GM12878 (cell line): ENCODE results near the gene CSTPP1. TPM values are rescaled to one million over a fixed set of nuclear protein-coding genes. Genes with fewer than 3 reads are reported as not detected.

Experiments
- ATAC-seq: fragments of 200-7000 bp; cut with Tn5 transposase; 3 replicates; pipeline ENCODE4 v1.9.1; 2020; ENCODE audit warnings: mild to moderate bottlenecking, moderate library complexity
- BruUV-seq: library from RNA; stranded (reverse); fragments of 400-500 nt; replicated peaks from 2 replicates; lab custom pipeline; 2021; lab: Mats Ljungman, UMichigan
- CTCF ChIA-PET: fragments of 300-600 bp; sonication (Branson Sonifier 250); formaldehyde crosslinking; extraction: SDS; loops from one replicate; lab custom pipeline; 2021; ENCODE audit warnings: inconsistent platforms; lab: Yijun Ruan, JAX
- POLR2A ChIA-PET: fragments of 350-600 bp; formaldehyde crosslinking; extraction: SDS; loops from one replicate; lab custom pipeline; 2021; ENCODE audit warnings: inconsistent platforms; lab: Charles Lee
- RAD21 ChIA-PET: fragments of 300-600 bp; sonication (Branson Sonifier 250); formaldehyde crosslinking; loops from one replicate; lab custom pipeline; 2023; ENCODE audit warnings: antibody characterized with exemption; ENCODE audit not compliant: unreplicated experiment; lab: Charles Lee
- SMC1A ChIA-PET: fragments of 300-600 bp; sonication (Branson Sonifier 250); formaldehyde crosslinking; loops from one replicate; lab custom pipeline; 2023; ENCODE audit not compliant: unreplicated experiment, uncharacterized antibody; lab: Charles Lee
- DNase-seq: peaks from one replicate; pipeline ENCODE4 v3.0.0-alpha.2; 2011; ENCODE audit warnings: low read depth, low spot score
- FAIRE-seq: peaks from 3 replicates; lab custom pipeline; 2011; peaks lifted over from hg19 to GRCh38; lab: Jason Lieb, UNC
- H2AFZ ChIP-seq: 2 replicates; pipeline ENCODE4 v1.6.0; 2011; ENCODE audit warnings: low read depth, low read length, control low read depth; ENCODE audit not compliant: control insufficient read depth
- H3K27ac ChIP-seq: 2 replicates; pipeline ENCODE4 v1.5.1; 2011; ENCODE audit warnings: control low read depth; ENCODE audit not compliant: control insufficient read depth, insufficient read depth
- H3K27me3 ChIP-seq, 2 experiments: replicated peaks in 1 of 2; 2 replicates each; pipeline versions ENCODE4 v1.6.0 to v1.6.1; 2011; ENCODE audit warnings: low read length in 1 of 2; ENCODE audit not compliant: control insufficient read depth in 2 of 2, insufficient read depth in 2 of 2
- H3K36me3 ChIP-seq, 2 experiments: 2 replicates each; pipeline ENCODE4 v1.5.1; 2011; ENCODE audit warnings: low read length in 1 of 2; ENCODE audit not compliant: control insufficient read depth in 2 of 2, insufficient read depth in 2 of 2
- H3K4me1 ChIP-seq: 2 replicates; pipeline ENCODE4 v1.6.1; 2011; ENCODE audit warnings: mild to moderate bottlenecking, low read length, moderate library complexity, mixed read lengths; ENCODE audit not compliant: control insufficient read depth, insufficient read depth
- H3K4me2 ChIP-seq: 2 replicates; pipeline ENCODE4 v1.6.0; 2011; ENCODE audit warnings: control low read depth; ENCODE audit not compliant: control insufficient read depth, insufficient read depth
- H3K4me3 ChIP-seq: fragments of 200-600 bp; sonication (generic); 2 replicates; pipeline ENCODE4 v1.5.1; 2016
- H3K79me2 ChIP-seq: 2 replicates; pipeline ENCODE4 v1.6.0; 2011; ENCODE audit warnings: low read length; ENCODE audit not compliant: control insufficient read depth, insufficient read depth
- H3K9ac ChIP-seq: 2 replicates; pipeline ENCODE4 v1.8.0; 2011; ENCODE audit warnings: low read length, control low read depth, mixed read lengths; ENCODE audit not compliant: control insufficient read depth, insufficient read depth
- H3K9me3 ChIP-seq: replicated peaks from 3 replicates; pipeline ENCODE4 v1.5.1; 2011; ENCODE audit warnings: mild to moderate bottlenecking, low read length; ENCODE audit not compliant: control insufficient read depth, insufficient read depth
- H4K20me1 ChIP-seq: 2 replicates; pipeline ENCODE4 v1.6.0; 2011; ENCODE audit not compliant: control insufficient read depth, insufficient read depth
- ASH2L ChIP-seq: fragments of 300-600, 200-600 bp; sonication (generic); IDR thresholded peaks from 2 replicates; pipeline ENCODE4 v1.6.1; 2017; ENCODE audit warnings: low read depth, mild to moderate bottlenecking, borderline replicate concordance
- ATF7 ChIP-seq: fragments of 450-650 bp; IDR thresholded peaks from 2 replicates; pipeline ENCODE4 v1.6.1; 2016; ENCODE audit warnings: low read depth, mild to moderate bottlenecking
- BHLHE40 ChIP-seq, 2 experiments: fragments of 450-650 bp in 1 of 2; IDR thresholded peaks; 2 replicates each; pipeline ENCODE4 v1.6.1; 2011 to 2017; ENCODE audit warnings: low read depth in 2 of 2, borderline replicate concordance in 1 of 2, improper control_type of control experiment in 1 of 2, low read length in 1 of 2, mild to moderate bottlenecking in 1 of 2
- CBX5 ChIP-seq: sonication (generic); IDR thresholded peaks from 2 replicates; pipeline ENCODE4 v1.6.1; 2016; ENCODE audit warnings: low read depth, moderate library complexity, mild to moderate bottlenecking, inconsistent platforms
- MEF2B ChIP-seq: fragments of 450-650 bp; IDR thresholded peaks from 2 replicates; pipeline ENCODE4 v1.6.1; 2018; ENCODE audit warnings: mild to moderate bottlenecking, moderate library complexity; ENCODE audit not compliant: partially characterized antibody, poor library complexity, severe bottlenecking
- PBX3 ChIP-seq: IDR thresholded peaks from 2 replicates; pipeline ENCODE4 v1.6.1; 2011; ENCODE audit warnings: mild to moderate bottlenecking, low read depth, low read length, moderate library complexity; ENCODE audit not compliant: insufficient replicate concordance
- RBBP5 ChIP-seq: fragments of 200-600 bp; sonication (generic); conservative IDR thresholded peaks from 2 replicates; pipeline ENCODE4 v1.6.1; 2016
- SIN3A ChIP-seq: IDR thresholded peaks from 2 replicates; pipeline ENCODE4 v1.6.1; 2012; ENCODE audit warnings: low read depth, low read length, improper control_type of control experiment
- WGBS: methylation state at CpG from one replicate; pipeline ENCODE4 v1.1.6; 2016; ENCODE audit warnings: low lambda C conversion rate; ENCODE audit not compliant: insufficient replicate concordance, insufficient coverage; ENCODE audit errors: missing lambda C conversion rate; 5-methylcytosine and 5-hydroxymethylcytosine counted together
- in situ Hi-C: fragments of 300-500 bp; cut with MboI; formaldehyde crosslinking; loops from 9 replicates; pipeline ENCODE4 v1.14.3; 2018; ENCODE audit warnings: mixed read lengths
- intact Hi-C: fragments of 100-400 bp; cut with micrococcal nuclease; formaldehyde crosslinking; loops from one replicate; pipeline ENCODE4 v1.14.2; 2022; ENCODE audit not compliant: unreplicated experiment
- polyA plus RNA-seq, 11 experiments: library from polyadenylated mRNA; depleted of rRNA in 4 of 11; unstranded in 6 of 11; stranded (reverse) in 5 of 11; fragments of >200 nt; fragmentation: Nextera tagmentation in 4 of 11; fragmentation: Illumina TruSeq in 1 of 11; extraction: Ambion mirVana in 4 of 11; extraction: Trizol in 1 of 11; gene quantifications; 1 replicate in 1 of 11; 2 replicates in 10 of 11; pipeline versions ENCODE4 v1.2.1 to v1.2.3, GENCODE V29; 2011 to 2016; ENCODE audit warnings: inconsistent platforms in 2 of 11, missing spikeins in 2 of 11, low read depth in 1 of 11
- total RNA-seq, 4 experiments: library from RNA; depleted of rRNA in 3 of 4; stranded (reverse); fragments of >200 nt in 3 of 4; fragmentation: Illumina TruSeq in 1 of 4; extraction: Trizol in 1 of 4; gene quantifications; 2 replicates each; pipeline versions ENCODE4 v1.2.1 to v1.2.3, GENCODE V29; 2013 to 2021
- TF ChIP-seq, protein P1 (sequence below): fragments of 450-650 bp; IDR thresholded peaks from 2 replicates; pipeline ENCODE4 v1.6.1; 2017; ENCODE audit warnings: mild to moderate bottlenecking, moderate library complexity
- TF ChIP-seq, protein P2 (sequence below): fragments of 450-650 bp; IDR thresholded peaks from 2 replicates; pipeline ENCODE4 v1.6.1; 2017; ENCODE audit warnings: mild to moderate bottlenecking
- TF ChIP-seq, protein P3 (sequence below): IDR thresholded peaks from 2 replicates; pipeline ENCODE4 v1.6.1; 2012; ENCODE audit warnings: low read depth, low read length, improper control_type of control experiment

CSTPP1 gene
- total and polyA plus RNA-seq, 10 of the 15 experiments (the other 5 are each of a cell fraction or from before 2014, with no cell fraction given), result 7.1 to 23.4 (median 17.5) TPM

DNA sequence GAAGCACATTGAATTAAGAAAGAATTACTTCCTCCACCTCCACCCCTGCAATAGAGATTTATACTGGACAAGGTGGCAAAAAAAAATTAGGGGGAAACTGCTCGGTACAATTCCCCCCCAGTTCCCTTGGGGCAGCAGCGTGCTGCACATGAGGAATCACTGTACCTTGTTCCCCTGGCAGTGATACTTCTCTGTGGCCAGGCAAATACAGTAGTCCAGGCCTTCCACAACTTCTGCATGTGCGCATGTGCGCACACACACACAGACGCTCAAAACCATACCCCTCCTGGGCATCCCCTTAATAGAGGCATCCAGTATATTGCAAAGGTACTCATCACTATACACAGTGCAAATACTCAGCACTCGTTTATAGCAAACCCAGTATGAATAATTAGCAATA is 171.2 kb downstream of the CSTPP1 start:
- Histone ChIP-seq H3K4me3 (no peak overlapping the region), H3K27ac (no peak overlapping the region), H3K79me2 (no peaks in the 10 kb centered on the region), H2AFZ (no peak overlapping the region), H3K27me3 (no peaks in the 10 kb centered on the region), H4K20me1 (no peaks in the 10 kb centered on the region), H3K9ac (no peak overlapping the region), H3K36me3 (no peaks in the 10 kb centered on the region), H3K4me1 (peaks cover 37% of the 10 kb centered on the region), H3K4me2 (no peak overlapping the region), H3K9me3 (no peaks in the 10 kb centered on the region)
- ChIA-PET CTCF (interaction anchor here (0.6 kb wide), 1 partner anchor 306 kb away, joined by 4 read pairs; no protein-coding TSS in a partner anchor), POLR2A (no interaction called here), RAD21 (no interaction called here), SMC1A (no interaction called here)
- no peak for FAIRE-seq
- BruUV-seq, result no TSS peak
- no peak for ATAC-seq
- intact Hi-C loops, result no loop called here
- TF ChIP-seq SIN3A (no peak), MEF2B (peak; percentile 33), RBBP5 (no peak), BHLHE40 (IDR thresholded peaks at IDR 0.05; ENCODE audit: borderline replicate concordance in 1 of 2, low read depth in 2 of 2, low read length in 1 of 2) (peak in 1 of 2 experiments; percentile 43; a peak in 1 of 4 replicates), CBX5 (no peak), ATF7 (no peak), ASH2L (no peak), PBX3 (no peak)
- TF ChIP-seq, protein P1, sequence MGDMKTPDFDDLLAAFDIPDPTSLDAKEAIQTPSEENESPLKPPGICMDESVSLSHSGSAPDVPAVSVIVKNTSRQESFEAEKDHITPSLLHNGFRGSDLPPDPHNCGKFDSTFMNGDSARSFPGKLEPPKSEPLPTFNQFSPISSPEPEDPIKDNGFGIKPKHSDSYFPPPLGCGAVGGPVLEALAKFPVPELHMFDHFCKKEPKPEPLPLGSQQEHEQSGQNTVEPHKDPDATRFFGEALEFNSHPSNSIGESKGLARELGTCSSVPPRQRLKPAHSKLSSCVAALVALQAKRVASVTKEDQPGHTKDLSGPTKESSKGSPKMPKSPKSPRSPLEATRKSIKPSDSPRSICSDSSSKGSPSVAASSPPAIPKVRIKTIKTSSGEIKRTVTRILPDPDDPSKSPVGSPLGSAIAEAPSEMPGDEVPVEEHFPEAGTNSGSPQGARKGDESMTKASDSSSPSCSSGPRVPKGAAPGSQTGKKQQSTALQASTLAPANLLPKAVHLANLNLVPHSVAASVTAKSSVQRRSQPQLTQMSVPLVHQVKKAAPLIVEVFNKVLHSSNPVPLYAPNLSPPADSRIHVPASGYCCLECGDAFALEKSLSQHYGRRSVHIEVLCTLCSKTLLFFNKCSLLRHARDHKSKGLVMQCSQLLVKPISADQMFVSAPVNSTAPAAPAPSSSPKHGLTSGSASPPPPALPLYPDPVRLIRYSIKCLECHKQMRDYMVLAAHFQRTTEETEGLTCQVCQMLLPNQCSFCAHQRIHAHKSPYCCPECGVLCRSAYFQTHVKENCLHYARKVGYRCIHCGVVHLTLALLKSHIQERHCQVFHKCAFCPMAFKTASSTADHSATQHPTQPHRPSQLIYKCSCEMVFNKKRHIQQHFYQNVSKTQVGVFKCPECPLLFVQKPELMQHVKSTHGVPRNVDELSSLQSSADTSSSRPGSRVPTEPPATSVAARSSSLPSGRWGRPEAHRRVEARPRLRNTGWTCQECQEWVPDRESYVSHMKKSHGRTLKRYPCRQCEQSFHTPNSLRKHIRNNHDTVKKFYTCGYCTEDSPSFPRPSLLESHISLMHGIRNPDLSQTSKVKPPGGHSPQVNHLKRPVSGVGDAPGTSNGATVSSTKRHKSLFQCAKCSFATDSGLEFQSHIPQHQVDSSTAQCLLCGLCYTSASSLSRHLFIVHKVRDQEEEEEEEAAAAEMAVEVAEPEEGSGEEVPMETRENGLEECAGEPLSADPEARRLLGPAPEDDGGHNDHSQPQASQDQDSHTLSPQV, result no peak
- TF ChIP-seq, protein P2, sequence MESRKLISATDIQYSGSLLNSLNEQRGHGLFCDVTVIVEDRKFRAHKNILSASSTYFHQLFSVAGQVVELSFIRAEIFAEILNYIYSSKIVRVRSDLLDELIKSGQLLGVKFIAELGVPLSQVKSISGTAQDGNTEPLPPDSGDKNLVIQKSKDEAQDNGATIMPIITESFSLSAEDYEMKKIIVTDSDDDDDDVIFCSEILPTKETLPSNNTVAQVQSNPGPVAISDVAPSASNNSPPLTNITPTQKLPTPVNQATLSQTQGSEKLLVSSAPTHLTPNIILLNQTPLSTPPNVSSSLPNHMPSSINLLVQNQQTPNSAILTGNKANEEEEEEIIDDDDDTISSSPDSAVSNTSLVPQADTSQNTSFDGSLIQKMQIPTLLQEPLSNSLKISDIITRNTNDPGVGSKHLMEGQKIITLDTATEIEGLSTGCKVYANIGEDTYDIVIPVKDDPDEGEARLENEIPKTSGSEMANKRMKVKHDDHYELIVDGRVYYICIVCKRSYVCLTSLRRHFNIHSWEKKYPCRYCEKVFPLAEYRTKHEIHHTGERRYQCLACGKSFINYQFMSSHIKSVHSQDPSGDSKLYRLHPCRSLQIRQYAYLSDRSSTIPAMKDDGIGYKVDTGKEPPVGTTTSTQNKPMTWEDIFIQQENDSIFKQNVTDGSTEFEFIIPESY, result no peak
- TF ChIP-seq, protein P3, sequence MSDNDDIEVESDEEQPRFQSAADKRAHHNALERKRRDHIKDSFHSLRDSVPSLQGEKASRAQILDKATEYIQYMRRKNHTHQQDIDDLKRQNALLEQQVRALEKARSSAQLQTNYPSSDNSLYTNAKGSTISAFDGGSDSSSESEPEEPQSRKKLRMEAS, result no peak
- WGBS, result 72% methylated on average over 6 of the region's 6 CpGs
- in situ Hi-C loops, result no loop called here
- no peak for DNase-seq
